PC-3 (cell line): ENCODE results near the gene SLC46A1. TPM values are rescaled to one million over a fixed set of nuclear protein-coding genes. Genes with fewer than 3 reads are reported as not detected.
A peak's percentile ranks its signal among the peaks of the same experiment; 100 is the strongest.

Experiments used
- ATAC-seq: fragments of 200-7000 bp; cut with Tn5 transposase; 2 replicates; pipeline ENCODE4 v1.9.1; 2020; ENCODE audit warnings: mild to moderate bottlenecking, moderate library complexity
- BruUV-seq: library from RNA; stranded (reverse); fragments of 400-500 nt; replicated peaks from 2 replicates; lab custom pipeline; 2021; lab: Mats Ljungman, UMichigan
- CTCF ChIA-PET: fragments of 300-600 bp; sonication (Branson Sonifier 250); formaldehyde crosslinking; loops from one replicate; lab custom pipeline; 2022; ENCODE audit warnings: antibody characterized with exemption; lab: Charles Lee
- POLR2A ChIA-PET: fragments of 300-600 bp; sonication (Branson Sonifier 250); formaldehyde crosslinking; loops from one replicate; lab custom pipeline; 2022; ENCODE audit warnings: antibody characterized with exemption; ENCODE audit not compliant: unreplicated experiment; lab: Charles Lee
- DNase-seq: peaks from one replicate; pipeline ENCODE4 v3.0.0-alpha.2; 2015
- H2AFZ ChIP-seq: fragments of 300-600 bp; sonication (generic); 2 replicates; pipeline ENCODE4 v1.6.0; 2016; ENCODE audit warnings: antibody characterized with exemption, low read length
- H3F3A ChIP-seq: fragments of 300-600 bp; sonication (generic); one replicate; pipeline ENCODE4 v1.6.0; 2017; ENCODE audit warnings: antibody characterized with exemption, low read length, control low read depth, mild to moderate bottlenecking; ENCODE audit not compliant: unreplicated experiment
- H3K27ac ChIP-seq: fragments of 300-600 bp; sonication (generic); 2 replicates; pipeline ENCODE4 v1.5.1; 2016; ENCODE audit warnings: mild to moderate bottlenecking, low read length
- H3K27me3 ChIP-seq: fragments of 300-600 bp; sonication (generic); 2 replicates; pipeline ENCODE4 v1.6.1; 2016; ENCODE audit warnings: low read length, mixed read lengths
- H3K36me3 ChIP-seq: fragments of 300-600 bp; sonication (generic); 2 replicates; pipeline ENCODE4 v1.6.1; 2016; ENCODE audit warnings: low read depth, mixed run types, low read length, mixed read lengths
- H3K4me1 ChIP-seq: fragments of 300-600 bp; sonication (generic); 2 replicates; pipeline ENCODE4 v1.5.1; 2016; ENCODE audit warnings: low read length; ENCODE audit not compliant: insufficient read depth
- H3K4me2 ChIP-seq: fragments of 300-600 bp; sonication (generic); 2 replicates; pipeline ENCODE4 v1.6.0; 2016; ENCODE audit warnings: low read length
- H3K4me3 ChIP-seq: fragments of 300-600 bp; sonication (generic); 2 replicates; pipeline ENCODE4 v1.5.1; 2016; ENCODE audit warnings: mild to moderate bottlenecking, low read length, mixed read lengths
- H3K79me2 ChIP-seq: fragments of 300-600 bp; sonication (generic); 2 replicates; pipeline ENCODE4 v1.6.1; 2017; ENCODE audit warnings: low read length, mixed read lengths
- H3K9ac ChIP-seq: fragments of 300-600 bp; sonication (generic); 2 replicates; pipeline ENCODE4 v1.6.0; 2016; ENCODE audit warnings: mild to moderate bottlenecking, low read length
- H3K9me2 ChIP-seq: fragments of 300-600 bp; sonication (generic); replicated peaks from 2 replicates; pipeline ENCODE4 v1.6.1; 2016; ENCODE audit warnings: mixed run types, low read length, mixed read lengths
- H3K9me3 ChIP-seq: fragments of 300-600 bp; sonication (generic); 2 replicates; pipeline ENCODE4 v1.6.1; 2016; ENCODE audit warnings: low read length, mixed read lengths
- H4K20me1 ChIP-seq: fragments of 300-600 bp; sonication (generic); 2 replicates; pipeline ENCODE4 v1.6.1; 2016; ENCODE audit warnings: low read length, mixed read lengths
- EZH2 ChIP-seq: fragments of 300-600 bp; sonication (generic); IDR thresholded peaks from one replicate; pipeline ENCODE4 v1.6.1; 2017; ENCODE audit warnings: antibody characterized with exemption, mild to moderate bottlenecking, low read length; ENCODE audit not compliant: unreplicated experiment
- EZH2phosphoT487 ChIP-seq: fragments of 300-600 bp; sonication (generic); IDR thresholded peaks from 2 replicates; pipeline ENCODE4 v1.6.1; 2018; ENCODE audit warnings: mild to moderate bottlenecking, antibody characterized with exemption, low read length, borderline replicate concordance
- intact Hi-C: fragments of 100-400 bp; cut with micrococcal nuclease; formaldehyde crosslinking; loops from 2 replicates; pipeline ENCODE4 v1.9.0; 2023
- total RNA-seq: library from RNA; depleted of rRNA; stranded (reverse); fragments of >200 nt; gene quantifications from 2 replicates; pipeline ENCODE4 v1.2.3, GENCODE V29; 2014
- TF ChIP-seq, protein P1 (sequence below): fragments of 300-600 bp; sonication (generic); conservative IDR thresholded peaks from 2 replicates; pipeline ENCODE4 v1.5.1; 2017; ENCODE audit warnings: antibody characterized with exemption, low read depth, mild to moderate bottlenecking, low read length

The SLC46A1 gene
- total RNA-seq, 1 experiment from 2014 or later, result 10.4 TPM

DNA sequence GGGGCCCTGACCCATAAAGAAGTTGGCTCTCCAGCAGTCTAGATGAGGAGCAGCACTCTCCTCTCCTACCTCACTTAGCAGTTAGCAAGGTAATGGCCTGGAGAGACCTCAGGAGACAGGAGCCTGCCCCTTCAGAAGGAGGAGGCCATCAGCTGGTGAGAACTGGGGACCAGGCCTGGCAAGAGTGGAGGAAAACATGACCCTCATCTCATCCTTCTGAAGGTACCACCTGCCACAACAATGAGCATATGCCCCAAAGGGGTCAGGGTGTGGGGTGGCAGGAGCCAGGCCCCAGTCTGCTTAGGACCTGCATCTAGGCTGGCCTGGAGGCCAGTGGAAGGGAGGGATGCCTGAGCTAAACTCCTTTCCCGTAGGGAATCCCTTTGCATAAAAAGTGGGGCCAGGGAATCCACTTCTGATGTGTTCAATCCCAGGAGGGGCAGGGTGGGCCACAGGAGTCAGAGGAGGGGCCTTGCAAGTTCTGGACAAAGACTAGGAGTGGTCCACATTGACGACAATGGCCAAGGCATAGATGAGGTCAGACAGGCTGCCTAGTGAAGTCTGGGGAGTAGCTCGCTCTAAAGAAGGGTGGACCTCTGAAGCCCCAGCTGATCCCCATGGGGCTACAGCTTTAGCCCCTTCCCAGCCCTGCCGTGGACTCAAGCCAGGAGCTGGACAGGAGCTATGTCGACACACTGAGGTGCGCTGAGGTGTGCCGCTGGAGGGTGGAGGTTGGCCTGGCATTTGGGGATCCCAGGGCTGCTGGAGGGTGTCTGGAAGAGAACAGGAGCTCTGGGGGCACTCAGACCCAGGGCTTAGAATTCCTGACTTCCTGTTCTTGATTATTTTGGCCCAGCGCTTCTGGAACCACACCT, 42.0 kb downstream of the SLC46A1 start:
- H3F3A ChIP-seq, result no peaks in the 10 kb centered on the region
- ATAC-seq (no peak), DNase-seq (no peak)
- H2AFZ ChIP-seq, result no peak overlapping the region
- H3K9me2 ChIP-seq, result no peaks in the 10 kb centered on the region
- no TSS peak for BruUV-seq
- H3K4me2 ChIP-seq, result no peak overlapping the region
- POLR2A ChIA-PET, result no interaction called here
- TF ChIP-seq, protein P1, sequence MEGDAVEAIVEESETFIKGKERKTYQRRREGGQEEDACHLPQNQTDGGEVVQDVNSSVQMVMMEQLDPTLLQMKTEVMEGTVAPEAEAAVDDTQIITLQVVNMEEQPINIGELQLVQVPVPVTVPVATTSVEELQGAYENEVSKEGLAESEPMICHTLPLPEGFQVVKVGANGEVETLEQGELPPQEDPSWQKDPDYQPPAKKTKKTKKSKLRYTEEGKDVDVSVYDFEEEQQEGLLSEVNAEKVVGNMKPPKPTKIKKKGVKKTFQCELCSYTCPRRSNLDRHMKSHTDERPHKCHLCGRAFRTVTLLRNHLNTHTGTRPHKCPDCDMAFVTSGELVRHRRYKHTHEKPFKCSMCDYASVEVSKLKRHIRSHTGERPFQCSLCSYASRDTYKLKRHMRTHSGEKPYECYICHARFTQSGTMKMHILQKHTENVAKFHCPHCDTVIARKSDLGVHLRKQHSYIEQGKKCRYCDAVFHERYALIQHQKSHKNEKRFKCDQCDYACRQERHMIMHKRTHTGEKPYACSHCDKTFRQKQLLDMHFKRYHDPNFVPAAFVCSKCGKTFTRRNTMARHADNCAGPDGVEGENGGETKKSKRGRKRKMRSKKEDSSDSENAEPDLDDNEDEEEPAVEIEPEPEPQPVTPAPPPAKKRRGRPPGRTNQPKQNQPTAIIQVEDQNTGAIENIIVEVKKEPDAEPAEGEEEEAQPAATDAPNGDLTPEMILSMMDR, result no peak
- TF ChIP-seq EZH2 (no peak), EZH2phosphoT487 (no peak)
- H4K20me1 ChIP-seq, result no peaks in the 10 kb centered on the region
- no peak overlapping the region for H3K27ac ChIP-seq
- H3K36me3 ChIP-seq, result peaks cover 11% of the 10 kb centered on the region; the same call in 1 of the 2 replicates
- intact Hi-C loops, result no loop called here
- no peaks in the 10 kb centered on the region for H3K79me2 ChIP-seq
- CTCF ChIA-PET, result no interaction called here
- H3K4me1 ChIP-seq, result no peaks in the 10 kb centered on the region
- no peaks in the 10 kb centered on the region for H3K9me3 ChIP-seq
- H3K4me3 ChIP-seq, result no peak overlapping the region
- H3K27me3 ChIP-seq, result no peaks in the 10 kb centered on the region
- H3K9ac ChIP-seq, result no peak overlapping the region

DNA sequence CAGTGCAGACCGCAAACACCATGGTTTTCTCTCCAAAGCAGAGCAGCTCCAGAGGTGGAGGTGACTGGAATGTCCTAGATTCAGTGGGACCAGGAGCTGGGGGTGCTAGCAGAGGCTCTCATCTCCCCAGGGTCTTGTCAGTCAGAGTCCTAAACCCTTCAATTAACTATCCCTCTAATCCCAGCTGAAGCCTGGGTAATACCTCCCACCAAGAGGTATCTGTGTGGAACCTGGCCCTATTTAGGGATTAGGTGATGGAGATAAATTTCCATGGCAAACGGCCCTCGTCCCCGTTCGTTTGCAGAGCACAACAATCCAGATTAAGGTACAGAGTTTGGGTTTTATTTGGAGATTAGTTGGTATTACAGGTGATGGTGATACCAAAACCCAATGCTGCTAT, 42.8 kb downstream of the SLC46A1 start:
- peaks cover 4% of the 10 kb centered on the region; the same call in 1 of the 2 replicates for H3K4me1 ChIP-seq
- ATAC-seq (no peak), DNase-seq (no peak)
- H3K9me3 ChIP-seq, result no peaks in the 10 kb centered on the region
- H3K36me3 ChIP-seq, result peaks cover 11% of the 10 kb centered on the region; the same call in 1 of the 2 replicates
- no peak overlapping the region for H3K27ac ChIP-seq
- no peaks in the 10 kb centered on the region for H3F3A ChIP-seq
- H3K9me2 ChIP-seq, result no peaks in the 10 kb centered on the region
- H3K79me2 ChIP-seq, result peaks cover 7% of the 10 kb centered on the region
- H3K27me3 ChIP-seq, result no peaks in the 10 kb centered on the region
- no peak overlapping the region for H3K4me3 ChIP-seq
- intact Hi-C loops, result no loop called here
- ChIA-PET CTCF (no interaction called here), POLR2A (no interaction called here)
- H3K4me2 ChIP-seq, result no peak overlapping the region
- no peak overlapping the region for H2AFZ ChIP-seq
- no TSS peak for BruUV-seq
- H3K9ac ChIP-seq, result no peak overlapping the region
- TF ChIP-seq EZH2phosphoT487, result no peak
- no peak for TF ChIP-seq EZH2
- TF ChIP-seq, protein P1, result no peak
- no peaks in the 10 kb centered on the region for H4K20me1 ChIP-seq

DNA sequence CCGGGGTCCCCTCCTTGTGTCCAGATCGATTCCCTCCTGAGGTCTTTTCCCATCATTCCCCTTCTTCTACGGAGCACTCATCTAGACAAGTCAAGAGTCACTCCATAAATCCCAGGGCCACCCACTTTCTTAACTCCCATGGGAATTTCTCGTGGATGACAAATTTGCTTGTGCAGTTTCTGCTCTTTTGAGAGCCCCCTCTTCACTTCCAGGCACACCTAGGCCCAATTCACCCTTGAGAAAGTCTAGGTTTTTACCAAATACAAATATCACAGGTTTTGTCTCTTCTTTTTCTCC, 48.2 kb downstream of the SLC46A1 start:
- Histone ChIP-seq H3K36me3 (peaks cover 26% of the 10 kb centered on the region), H3F3A (no peaks in the 10 kb centered on the region), H3K9me3 (no peaks in the 10 kb centered on the region), H3K27ac (peak overlapping the region; percentile 29; the same call in 1 of the 2 replicates), H2AFZ (peak overlapping the region; percentile 79), H3K9ac (peak overlapping the region; percentile 99), H3K9me2 (no peaks in the 10 kb centered on the region), H3K4me2 (peak overlapping the region; percentile 88), H3K4me3 (peak overlapping the region; percentile 89), H4K20me1 (no peaks in the 10 kb centered on the region), H3K4me1 (peaks cover 10% of the 10 kb centered on the region; the same call in 1 of the 2 replicates), H3K79me2 (peaks cover 31% of the 10 kb centered on the region), H3K27me3 (no peaks in the 10 kb centered on the region)
- TF ChIP-seq, protein P1, result no peak
- no peak for TF ChIP-seq EZH2phosphoT487
- no peak for TF ChIP-seq EZH2
- no peak for ATAC-seq
- ChIA-PET POLR2A (interaction anchor here (1.1 to 1.2 kb wide), 2 partner anchors 22 to 27 kb away, joined by 3 to 12 read pairs; partner anchors contain the start of gene TNFAIP1), CTCF (interaction anchor here (1.2 kb wide), 1 partner anchor 22 kb away, joined by 6 read pairs; the partner anchor contains the start of gene TNFAIP1)
- no peak for DNase-seq
- intact Hi-C loops, result loop anchor here (1.0 kb wide), 2 partner anchors 11 to 23 kb away; partner anchors contain the start of genes IFT20 and TNFAIP1
- BruUV-seq, result TSS peak; percentile 66
